HepG2 (cell line): Measurements from ENCODE around the gene SHBG. TPM values are rescaled to one million over a fixed set of nuclear protein-coding genes. Genes with fewer than 3 reads are reported as not detected.
A peak's percentile ranks its signal among the peaks of the same experiment; 100 is the strongest.

Source experiments
- ATF1 ChIP-seq: IDR thresholded peaks from 2 replicates; pipeline ENCODE4 v1.6.1; 2016; ENCODE audit warnings: mild to moderate bottlenecking, control low read depth
- CENPX ChIP-seq: sonication (generic); formaldehyde crosslinking; IDR thresholded peaks from 2 replicates; pipeline ENCODE4 v1.9.0; 2021; ENCODE audit warnings: mild to moderate bottlenecking, missing genetic modification reagents, moderate library complexity
- CREB1 ChIP-seq, 2 experiments: fragments of 450-650 bp in 1 of 2; IDR thresholded peaks; 2 replicates each; pipeline ENCODE4 v1.6.1; 2016 to 2017; ENCODE audit warnings: control low read depth in 1 of 2, mild to moderate bottlenecking in 1 of 2, missing compliant biosample characterization in 1 of 2, missing genetic modification characterization in 1 of 2
- FOSL2 ChIP-seq: sonication (generic); formaldehyde crosslinking; IDR thresholded peaks from 2 replicates; pipeline ENCODE4 v1.4.0; 2020; ENCODE audit warnings: missing genetic modification reagents
- GATA4 ChIP-seq: sonication (generic); IDR thresholded peaks from 2 replicates; pipeline ENCODE4 v1.6.1; 2016; ENCODE audit warnings: antibody characterized with exemption, low read depth, borderline replicate concordance
- KDM5B ChIP-seq: sonication (generic); formaldehyde crosslinking; IDR thresholded peaks from 2 replicates; pipeline ENCODE4 v1.4.0; 2020; ENCODE audit warnings: missing genetic modification reagents, mild to moderate bottlenecking, borderline replicate concordance
- KLF9 ChIP-seq: IDR thresholded peaks from 2 replicates; pipeline ENCODE4 v1.6.1; 2016; ENCODE audit warnings: low read depth
- PTBP1 ChIP-seq: fragments of 200-400 bp; formaldehyde crosslinking; IDR thresholded peaks from 2 replicates; pipeline ENCODE4 v1.6.1; 2018; ENCODE audit warnings: low read length, low read depth; ENCODE audit not compliant: poor library complexity, severe bottlenecking
- SIN3A ChIP-seq: IDR thresholded peaks from 2 replicates; pipeline ENCODE4 v1.6.1; 2011; ENCODE audit warnings: low read depth, mild to moderate bottlenecking, control low read depth, low read length, borderline replicate concordance
- SOX5 ChIP-seq: IDR thresholded peaks from 2 replicates; pipeline ENCODE4 v1.6.1; 2016; ENCODE audit warnings: borderline replicate concordance
- TERF1 ChIP-seq: sonication (generic); formaldehyde crosslinking; IDR thresholded peaks from 2 replicates; pipeline ENCODE4 v1.8.0; 2022; ENCODE audit warnings: mild to moderate bottlenecking, missing genetic modification reagents, moderate library complexity
- ZBTB2 ChIP-seq: sonication (generic); formaldehyde crosslinking; IDR thresholded peaks from 2 replicates; pipeline ENCODE4 v1.8.0; 2022; ENCODE audit warnings: low read depth, missing genetic modification reagents
- ZNF12 ChIP-seq: sonication (generic); formaldehyde crosslinking; IDR thresholded peaks from 2 replicates; pipeline ENCODE4 v1.5.0; 2020; ENCODE audit warnings: missing genetic modification reagents
- ZNF3 ChIP-seq: IDR thresholded peaks from 2 replicates; pipeline ENCODE4 v1.7.0; 2017; ENCODE audit warnings: inconsistent platforms
- ZNF513 ChIP-seq: sonication (generic); formaldehyde crosslinking; conservative IDR thresholded peaks from 2 replicates; pipeline ENCODE4 v1.5.0; 2020; ENCODE audit warnings: missing genetic modification reagents
- ZNF646 ChIP-seq: sonication (generic); formaldehyde crosslinking; IDR thresholded peaks from 2 replicates; pipeline ENCODE4 v1.9.0; 2021; ENCODE audit warnings: mild to moderate bottlenecking, missing genetic modification reagents
- ZNF75D ChIP-seq: sonication (generic); formaldehyde crosslinking; IDR thresholded peaks from 2 replicates; pipeline ENCODE4 v1.8.1; 2023; ENCODE audit warnings: missing genetic modification reagents, mild to moderate bottlenecking, borderline replicate concordance
- polyA plus RNA-seq, 8 experiments: library from polyadenylated mRNA; depleted of rRNA in 3 of 8; stranded (reverse) in 7 of 8; unstranded in 1 of 8; fragments of >200 nt; fragmentation: Illumina TruSeq in 4 of 8; extraction: Trizol in 4 of 8; gene quantifications; 2 replicates each; pipeline versions ENCODE4 v1.2.1 to v1.2.3, GENCODE V29; 2011 to 2016; ENCODE audit warnings: low read depth in 4 of 8, missing spikeins in 1 of 8, mixed read lengths in 1 of 8; ENCODE audit not compliant: insufficient read depth in 1 of 8
- total RNA-seq, 5 experiments: library from RNA; depleted of rRNA; stranded (reverse); fragments of >200 nt; fragmentation: Illumina TruSeq; extraction: Trizol; gene quantifications; 2 replicates each; pipeline ENCODE4 v1.2.3, GENCODE V29; 2016; ENCODE audit warnings: low read depth in 1 of 5

Gene SHBG
- total and polyA plus RNA-seq, 2 of the 13 experiments (the other 11 are each of a cell fraction or from before 2014, with no cell fraction given): 4.0 to 6.1 TPM

GRCh38 chr17:7583253-7584109 is 46.5 kb upstream of the SHBG start, which contains the start of gene MPDU1 (continued):
- no peak for TF ChIP-seq ZNF75D (CRISPR knock-in tag)
- no peak for TF ChIP-seq KLF9 (CRISPR knock-in tag)
- no peak for TF ChIP-seq TERF1
- TF ChIP-seq ZNF3: no peak
- TF ChIP-seq ATF1 (CRISPR knock-in tag): no peak
- no peak for TF ChIP-seq CENPX (CRISPR knock-in tag)
- no peak; the same call in 1 of the 2 replicates for TF ChIP-seq ZBTB2 (CRISPR knock-in tag)
- TF ChIP-seq PTBP1: no peak
- no peak for TF ChIP-seq GATA4
- 0 out of 2 replicates have a peak, but pooled peaks have one; percentile 26 for TF ChIP-seq ZNF513 (CRISPR knock-in tag)
- TF ChIP-seq ZNF12 (CRISPR knock-in tag): 0 out of 2 replicates have a peak, but pooled peaks have one; percentile 13
- peak; percentile 80; the same call in 1 of the 2 replicates for TF ChIP-seq KDM5B (CRISPR knock-in tag)
- TF ChIP-seq FOSL2 (CRISPR knock-in tag): 0 out of 2 replicates have a peak, but pooled peaks have one; percentile 26
- TF ChIP-seq CREB1 (IDR thresholded peaks at IDR 0.05): no peak; the same call in 1 of the 2 replicates
- TF ChIP-seq CREB1 (CRISPR knock-in tag; IDR thresholded peaks at IDR 0.05): peak; percentile 75
- no peak for TF ChIP-seq ZNF646
- no peak for TF ChIP-seq SOX5 (CRISPR knock-in tag)
- TF ChIP-seq SIN3A: no peak
